HEK293 (cell line): ENCODE data around the gene SFMBT2.

ENCODE experiments used
- CTCF ChIA-PET: fragments of 350-600 bp; formaldehyde crosslinking; extraction: SDS; loops from one replicate; lab custom pipeline; 2021; ENCODE audit warnings: antibody characterized with exemption; lab: Yijun Ruan, JAX
- POLR2A ChIA-PET: fragments of 300-600 bp; formaldehyde crosslinking; extraction: SDS; loops from one replicate; lab custom pipeline; 2020; ENCODE audit warnings: antibody characterized with exemption, inconsistent platforms; lab: Yijun Ruan, JAX
- H3K27ac ChIP-seq: fragments of 200-500 bp; sonication (Bioruptor generic); 2 replicates; pipeline ENCODE4 v1.5.1; 2014; ENCODE audit warnings: low read depth, low read length, control low read depth, inconsistent platforms; ENCODE audit errors: extremely low read depth
- H3K36me3 ChIP-seq, 2 experiments: fragments of 200-500 bp in 1 of 2; sonication (Bioruptor generic) in 1 of 2; 1 replicate in 1 of 2; 2 replicates in 1 of 2; pipeline ENCODE4 v1.5.1; 2014 to 2017; ENCODE audit warnings: inconsistent platforms in 2 of 2, low read length in 2 of 2; ENCODE audit not compliant: control insufficient read depth in 2 of 2, insufficient read depth in 1 of 2
- H3K4me1 ChIP-seq: fragments of 200-500 bp; sonication (Bioruptor generic); 2 replicates; pipeline ENCODE4 v1.5.1; 2014; ENCODE audit warnings: mild to moderate bottlenecking, low read length, inconsistent platforms; ENCODE audit not compliant: control insufficient read depth, insufficient read depth
- H3K4me3 ChIP-seq: 2 replicates; pipeline ENCODE4 v1.5.1; 2011; ENCODE audit warnings: low read depth, mild to moderate bottlenecking, control low read depth, low read length, moderate library complexity
- H3K9me3 ChIP-seq: fragments of 200-500 bp; sonication (Bioruptor generic); 2 replicates; pipeline ENCODE4 v1.5.1; 2014; ENCODE audit warnings: low read depth, low read length, inconsistent platforms; ENCODE audit not compliant: control insufficient read depth, insufficient read depth
- EGR2 ChIP-seq: fragments of 450-650 bp; formaldehyde crosslinking; IDR thresholded peaks from 2 replicates; pipeline ENCODE4 v1.5.1; 2016; ENCODE audit warnings: low read depth, missing biosample characterization, missing genetic modification characterization
- FEZF1 ChIP-seq: fragments of 450-650 bp; formaldehyde crosslinking; IDR thresholded peaks from 2 replicates; pipeline ENCODE4 v1.5.1; 2016; ENCODE audit warnings: missing biosample characterization, missing genetic modification characterization
- KLF10 ChIP-seq: fragments of 450-650 bp; IDR thresholded peaks from 2 replicates; pipeline ENCODE4 v1.5.1; 2018; ENCODE audit warnings: missing biosample characterization, mild to moderate bottlenecking, missing genetic modification characterization
- KLF9 ChIP-seq: fragments of 450-650 bp; formaldehyde crosslinking; IDR thresholded peaks from 2 replicates; pipeline ENCODE4 v1.5.1; 2016; ENCODE audit warnings: missing biosample characterization, missing genetic modification characterization, low read depth
- ZFP3 ChIP-seq: fragments of 450-650 bp; formaldehyde crosslinking; IDR thresholded peaks from 2 replicates; pipeline ENCODE4 v1.5.1; 2016; ENCODE audit warnings: low read depth, missing biosample characterization, missing genetic modification characterization
- ZIC2 ChIP-seq: fragments of 450-650 bp; formaldehyde crosslinking; IDR thresholded peaks from 2 replicates; pipeline ENCODE4 v1.5.1; 2016; ENCODE audit warnings: missing biosample characterization, missing genetic modification characterization
- ZNF114 ChIP-seq: fragments of 450-650 bp; formaldehyde crosslinking; IDR thresholded peaks from 2 replicates; pipeline ENCODE4 v1.5.0; 2017; ENCODE audit warnings: missing biosample characterization, missing genetic modification characterization
- ZNF510 ChIP-seq: fragments of 450-650 bp; formaldehyde crosslinking; IDR thresholded peaks from 2 replicates; pipeline ENCODE4 v1.5.1; 2018; ENCODE audit warnings: mild to moderate bottlenecking, missing genetic modification characterization, missing biosample characterization; ENCODE audit not compliant: insufficient replicate concordance
- ZNF555 ChIP-seq: fragments of 450-650 bp; formaldehyde crosslinking; conservative IDR thresholded peaks from 2 replicates; pipeline ENCODE4 v1.5.1; 2017; ENCODE audit warnings: missing biosample characterization, mild to moderate bottlenecking, missing genetic modification characterization, inconsistent platforms
- ZNF76 ChIP-seq: fragments of 450-650 bp; formaldehyde crosslinking; IDR thresholded peaks from 2 replicates; pipeline ENCODE4; 2016; ENCODE audit warnings: low read depth, missing biosample characterization, missing genetic modification characterization, borderline replicate concordance
- ZNF768 ChIP-seq: fragments of 450-650 bp; formaldehyde crosslinking; IDR thresholded peaks from 2 replicates; pipeline ENCODE4 v1.5.1; 2018; ENCODE audit warnings: missing biosample characterization, mild to moderate bottlenecking, missing genetic modification characterization
- TF ChIP-seq, protein P1 (sequence below): fragments of 450-650 bp; formaldehyde crosslinking; IDR thresholded peaks from 2 replicates; pipeline ENCODE4 v1.5.1; 2016; ENCODE audit warnings: missing biosample characterization, missing genetic modification characterization
- TF ChIP-seq, protein P2 (sequence below): fragments of 450-650 bp; formaldehyde crosslinking; IDR thresholded peaks from 2 replicates; pipeline ENCODE4 v1.5.1; 2016; ENCODE audit warnings: missing biosample characterization, missing genetic modification characterization, low read depth
- TF ChIP-seq, protein P3 (sequence below): fragments of 450-650 bp; formaldehyde crosslinking; IDR thresholded peaks from 2 replicates; pipeline ENCODE4 v1.5.1; 2016; ENCODE audit warnings: missing biosample characterization, missing genetic modification characterization
- TF ChIP-seq, protein P4 (sequence below): sonication (generic); formaldehyde crosslinking; IDR thresholded peaks from 2 replicates; pipeline ENCODE4 v1.8.1; 2022; ENCODE audit warnings: mild to moderate bottlenecking, moderate library complexity, missing genetic modification reagents
- TF ChIP-seq, protein P5 (sequence below): fragments of 450-650 bp; formaldehyde crosslinking; IDR thresholded peaks from 2 replicates; pipeline ENCODE4 v1.5.1; 2016; ENCODE audit warnings: missing biosample characterization, missing genetic modification characterization
- TF ChIP-seq, protein P6 (sequence below): fragments of 450-650 bp; formaldehyde crosslinking; IDR thresholded peaks from 2 replicates; pipeline ENCODE4 v1.5.1; 2017; ENCODE audit warnings: missing biosample characterization, missing genetic modification characterization

Gene SFMBT2

DNA sequence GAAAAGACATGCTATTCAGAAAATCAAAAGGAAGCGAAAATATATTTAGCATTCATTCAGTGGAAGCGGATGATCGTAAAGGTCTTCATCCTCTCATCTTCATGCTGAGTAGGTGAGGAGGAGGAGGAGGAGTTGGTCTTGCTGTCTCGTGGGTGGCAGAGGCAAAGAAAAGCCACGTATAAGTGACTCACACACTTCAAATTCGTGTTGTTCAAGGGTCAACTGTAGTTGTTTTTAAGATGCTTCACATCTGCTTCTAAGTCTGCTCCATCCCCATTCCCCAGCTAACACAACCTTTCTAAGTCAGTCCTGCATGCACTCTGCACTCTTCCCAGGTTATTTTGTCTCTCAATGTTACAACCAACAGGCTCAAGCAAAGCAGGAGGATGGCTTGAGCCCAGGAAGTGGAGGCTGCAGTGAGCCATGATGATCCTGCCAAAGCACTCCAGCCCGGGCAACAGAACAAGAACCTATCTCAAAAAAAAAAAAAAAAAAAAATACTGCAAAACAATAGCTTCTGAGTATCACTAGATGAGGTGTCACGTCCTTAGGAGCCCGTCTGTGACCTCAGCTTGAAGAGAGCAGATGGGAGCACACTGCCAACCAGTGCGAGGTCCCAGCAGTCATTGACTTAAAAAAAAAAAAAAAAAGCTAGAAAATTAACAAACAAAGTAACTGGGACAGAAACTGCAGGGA lies 70.5 kb downstream of the SFMBT2 start (continued):
- TF ChIP-seq, protein P1, sequence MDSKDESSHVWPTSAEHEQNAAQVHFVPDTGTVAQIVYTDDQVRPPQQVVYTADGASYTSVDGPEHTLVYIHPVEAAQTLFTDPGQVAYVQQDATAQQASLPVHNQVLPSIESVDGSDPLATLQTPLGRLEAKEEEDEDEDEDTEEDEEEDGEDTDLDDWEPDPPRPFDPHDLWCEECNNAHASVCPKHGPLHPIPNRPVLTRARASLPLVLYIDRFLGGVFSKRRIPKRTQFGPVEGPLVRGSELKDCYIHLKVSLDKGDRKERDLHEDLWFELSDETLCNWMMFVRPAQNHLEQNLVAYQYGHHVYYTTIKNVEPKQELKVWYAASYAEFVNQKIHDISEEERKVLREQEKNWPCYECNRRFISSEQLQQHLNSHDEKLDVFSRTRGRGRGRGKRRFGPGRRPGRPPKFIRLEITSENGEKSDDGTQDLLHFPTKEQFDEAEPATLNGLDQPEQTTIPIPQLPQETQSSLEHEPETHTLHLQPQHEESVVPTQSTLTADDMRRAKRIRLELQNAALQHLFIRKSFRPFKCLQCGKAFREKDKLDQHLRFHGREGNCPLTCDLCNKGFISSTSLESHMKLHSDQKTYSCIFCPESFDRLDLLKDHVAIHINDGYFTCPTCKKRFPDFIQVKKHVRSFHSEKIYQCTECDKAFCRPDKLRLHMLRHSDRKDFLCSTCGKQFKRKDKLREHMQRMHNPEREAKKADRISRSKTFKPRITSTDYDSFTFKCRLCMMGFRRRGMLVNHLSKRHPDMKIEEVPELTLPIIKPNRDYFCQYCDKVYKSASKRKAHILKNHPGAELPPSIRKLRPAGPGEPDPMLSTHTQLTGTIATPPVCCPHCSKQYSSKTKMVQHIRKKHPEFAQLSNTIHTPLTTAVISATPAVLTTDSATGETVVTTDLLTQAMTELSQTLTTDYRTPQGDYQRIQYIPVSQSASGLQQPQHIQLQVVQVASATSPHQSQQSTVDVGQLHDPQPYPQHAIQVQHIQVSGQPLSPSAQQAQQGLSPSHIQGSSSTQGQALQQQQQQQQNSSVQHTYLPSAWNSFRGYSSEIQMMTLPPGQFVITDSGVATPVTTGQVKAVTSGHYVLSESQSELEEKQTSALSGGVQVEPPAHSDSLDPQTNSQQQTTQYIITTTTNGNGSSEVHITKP: no peak
- TF ChIP-seq, protein P2, sequence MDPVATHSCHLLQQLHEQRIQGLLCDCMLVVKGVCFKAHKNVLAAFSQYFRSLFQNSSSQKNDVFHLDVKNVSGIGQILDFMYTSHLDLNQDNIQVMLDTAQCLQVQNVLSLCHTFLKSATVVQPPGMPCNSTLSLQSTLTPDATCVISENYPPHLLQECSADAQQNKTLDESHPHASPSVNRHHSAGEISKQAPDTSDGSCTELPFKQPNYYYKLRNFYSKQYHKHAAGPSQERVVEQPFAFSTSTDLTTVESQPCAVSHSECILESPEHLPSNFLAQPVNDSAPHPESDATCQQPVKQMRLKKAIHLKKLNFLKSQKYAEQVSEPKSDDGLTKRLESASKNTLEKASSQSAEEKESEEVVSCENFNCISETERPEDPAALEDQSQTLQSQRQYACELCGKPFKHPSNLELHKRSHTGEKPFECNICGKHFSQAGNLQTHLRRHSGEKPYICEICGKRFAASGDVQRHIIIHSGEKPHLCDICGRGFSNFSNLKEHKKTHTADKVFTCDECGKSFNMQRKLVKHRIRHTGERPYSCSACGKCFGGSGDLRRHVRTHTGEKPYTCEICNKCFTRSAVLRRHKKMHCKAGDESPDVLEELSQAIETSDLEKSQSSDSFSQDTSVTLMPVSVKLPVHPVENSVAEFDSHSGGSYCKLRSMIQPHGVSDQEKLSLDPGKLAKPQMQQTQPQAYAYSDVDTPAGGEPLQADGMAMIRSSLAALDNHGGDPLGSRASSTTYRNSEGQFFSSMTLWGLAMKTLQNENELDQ (tag by site-specific recombination): no peak
- TF ChIP-seq ZIC2 (tag by site-specific recombination) (no peak), ZFP3 (tag by site-specific recombination) (no peak), EGR2 (tag by site-specific recombination) (peak; percentile 32; the same call in 1 of the 2 replicates), FEZF1 (tag by site-specific recombination) (no peak)

DNA sequence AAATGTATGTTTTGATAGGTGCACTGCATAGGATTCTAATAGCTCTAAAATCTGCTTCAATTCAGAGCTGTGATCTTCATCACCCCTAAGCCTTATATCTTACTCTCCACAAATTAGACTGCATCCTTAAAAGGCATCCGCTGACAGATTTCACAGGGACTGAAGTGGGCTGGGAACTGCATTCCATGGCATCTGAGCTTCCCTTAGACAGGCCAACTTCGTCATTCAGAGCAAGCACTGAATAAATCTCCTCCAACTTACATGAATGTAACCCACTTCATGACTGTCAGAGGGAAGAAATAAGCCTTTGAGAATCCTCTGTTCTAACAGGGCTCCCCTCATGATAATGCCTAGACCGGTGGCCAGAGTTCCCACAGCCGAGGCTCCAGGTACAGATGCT lies 71.3 kb downstream of the SFMBT2 start:
- peaks cover 4% of the 10 kb centered on the region; the same call in 1 of the 2 replicates for H3K4me1 ChIP-seq
- H3K27ac ChIP-seq: no peak overlapping the region
- ChIA-PET POLR2A (no interaction called here), CTCF (interaction anchor here (0.5 kb wide), 1 partner anchor 110 kb away, joined by 3 read pairs; no protein-coding TSS in a partner anchor)
- H3K36me3 ChIP-seq: peaks cover 5 to 14% of the 10 kb centered on the region in 2 experiments; a peak in 2 of 3 replicates
- no peaks in the 10 kb centered on the region for H3K9me3 ChIP-seq
- H3K4me3 ChIP-seq: no peak overlapping the region
- TF ChIP-seq, protein P3, sequence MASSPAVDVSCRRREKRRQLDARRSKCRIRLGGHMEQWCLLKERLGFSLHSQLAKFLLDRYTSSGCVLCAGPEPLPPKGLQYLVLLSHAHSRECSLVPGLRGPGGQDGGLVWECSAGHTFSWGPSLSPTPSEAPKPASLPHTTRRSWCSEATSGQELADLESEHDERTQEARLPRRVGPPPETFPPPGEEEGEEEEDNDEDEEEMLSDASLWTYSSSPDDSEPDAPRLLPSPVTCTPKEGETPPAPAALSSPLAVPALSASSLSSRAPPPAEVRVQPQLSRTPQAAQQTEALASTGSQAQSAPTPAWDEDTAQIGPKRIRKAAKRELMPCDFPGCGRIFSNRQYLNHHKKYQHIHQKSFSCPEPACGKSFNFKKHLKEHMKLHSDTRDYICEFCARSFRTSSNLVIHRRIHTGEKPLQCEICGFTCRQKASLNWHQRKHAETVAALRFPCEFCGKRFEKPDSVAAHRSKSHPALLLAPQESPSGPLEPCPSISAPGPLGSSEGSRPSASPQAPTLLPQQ: no peak
- TF ChIP-seq, protein P4, sequence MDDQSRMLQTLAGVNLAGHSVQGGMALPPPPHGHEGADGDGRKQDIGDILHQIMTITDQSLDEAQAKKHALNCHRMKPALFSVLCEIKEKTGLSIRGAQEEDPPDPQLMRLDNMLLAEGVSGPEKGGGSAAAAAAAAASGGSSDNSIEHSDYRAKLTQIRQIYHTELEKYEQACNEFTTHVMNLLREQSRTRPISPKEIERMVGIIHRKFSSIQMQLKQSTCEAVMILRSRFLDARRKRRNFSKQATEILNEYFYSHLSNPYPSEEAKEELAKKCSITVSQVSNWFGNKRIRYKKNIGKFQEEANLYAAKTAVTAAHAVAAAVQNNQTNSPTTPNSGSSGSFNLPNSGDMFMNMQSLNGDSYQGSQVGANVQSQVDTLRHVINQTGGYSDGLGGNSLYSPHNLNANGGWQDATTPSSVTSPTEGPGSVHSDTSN (CRISPR knock-in tag): no peak
- no peak for TF ChIP-seq ZNF114 (tag by site-specific recombination)

DNA sequence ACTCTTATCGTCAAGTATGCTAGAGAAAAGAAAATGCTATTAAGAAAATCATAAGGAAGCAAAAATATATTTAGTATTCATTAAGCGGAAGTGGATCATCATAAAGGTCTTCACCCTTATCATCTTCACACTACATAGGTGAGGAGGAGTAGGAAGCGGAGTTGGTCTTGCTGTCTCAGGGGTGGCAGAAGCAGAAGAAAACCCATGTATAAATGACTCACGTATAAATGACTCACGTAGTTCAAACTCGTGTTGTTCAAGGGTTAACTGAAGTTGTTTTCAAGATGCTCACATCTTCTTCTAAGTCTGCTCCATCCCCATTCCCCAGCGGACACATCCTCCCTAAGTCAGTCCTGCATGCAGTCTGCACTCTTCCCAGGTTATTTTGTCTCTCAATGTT lies 72.4 kb downstream of the SFMBT2 start:
- CTCF ChIA-PET: interaction anchor here (0.6 kb wide), 1 partner anchor 418 kb away, joined by 4 read pairs; no protein-coding TSS in a partner anchor
- Histone ChIP-seq H3K27ac (no peak overlapping the region), H3K4me3 (no peak overlapping the region), H3K4me1 (peaks cover 4% of the 10 kb centered on the region; the same call in 1 of the 2 replicates), H3K9me3 (no peaks in the 10 kb centered on the region), H3K36me3 (peaks cover 5 to 14% of the 10 kb centered on the region in 2 experiments; a peak in 2 of 3 replicates)
- POLR2A ChIA-PET: no interaction called here
- TF ChIP-seq ZNF76 (tag by site-specific recombination) (no peak), KLF10 (tag by site-specific recombination) (no peak), ZNF768 (tag by site-specific recombination) (no peak), ZNF555 (tag by site-specific recombination) (no peak), ZNF510 (tag by site-specific recombination) (no peak), KLF9 (tag by site-specific recombination) (no peak)
- TF ChIP-seq, protein P5, sequence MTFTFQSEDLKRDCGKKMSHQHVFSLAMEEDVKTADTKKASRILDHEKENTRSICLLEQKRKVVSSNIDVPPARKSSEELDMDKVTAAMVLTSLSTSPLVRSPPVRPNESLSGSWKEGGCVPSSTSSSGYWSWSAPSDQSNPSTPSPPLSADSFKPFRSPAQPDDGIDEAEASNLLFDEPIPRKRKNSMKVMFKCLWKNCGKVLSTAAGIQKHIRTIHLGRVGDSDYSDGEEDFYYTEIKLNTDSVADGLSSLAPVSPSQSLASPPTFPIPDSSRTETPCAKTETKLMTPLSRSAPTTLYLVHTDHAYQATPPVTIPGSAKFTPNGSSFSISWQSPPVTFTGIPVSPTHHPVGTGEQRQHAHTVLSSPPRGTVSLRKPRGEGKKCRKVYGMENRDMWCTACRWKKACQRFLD: no peak
- TF ChIP-seq, protein P6, sequence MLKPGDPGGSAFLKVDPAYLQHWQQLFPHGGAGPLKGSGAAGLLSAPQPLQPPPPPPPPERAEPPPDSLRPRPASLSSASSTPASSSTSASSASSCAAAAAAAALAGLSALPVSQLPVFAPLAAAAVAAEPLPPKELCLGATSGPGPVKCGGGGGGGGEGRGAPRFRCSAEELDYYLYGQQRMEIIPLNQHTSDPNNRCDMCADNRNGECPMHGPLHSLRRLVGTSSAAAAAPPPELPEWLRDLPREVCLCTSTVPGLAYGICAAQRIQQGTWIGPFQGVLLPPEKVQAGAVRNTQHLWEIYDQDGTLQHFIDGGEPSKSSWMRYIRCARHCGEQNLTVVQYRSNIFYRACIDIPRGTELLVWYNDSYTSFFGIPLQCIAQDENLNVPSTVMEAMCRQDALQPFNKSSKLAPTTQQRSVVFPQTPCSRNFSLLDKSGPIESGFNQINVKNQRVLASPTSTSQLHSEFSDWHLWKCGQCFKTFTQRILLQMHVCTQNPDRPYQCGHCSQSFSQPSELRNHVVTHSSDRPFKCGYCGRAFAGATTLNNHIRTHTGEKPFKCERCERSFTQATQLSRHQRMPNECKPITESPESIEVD: no peak
